Stomach (tissue), 4 donors: ENCODE data around the gene PLEKHJ1.

ENCODE experiments used
- EP300 ChIP-seq: sonication (generic); formaldehyde crosslinking; IDR thresholded peaks from one replicate; pipeline ENCODE4 v1.6.1; 2017; ENCODE audit warnings: antibody characterized with exemption
- POLR2A ChIP-seq, 4 donors: fragments of 450-650 bp; IDR thresholded peaks; one replicate each; pipeline ENCODE4 v1.6.1; 2016; ENCODE audit warnings: antibody characterized with exemption in 4 of 4, control low read depth in 2 of 4, mild to moderate bottlenecking in 1 of 4, moderate library complexity in 1 of 4
- POLR2AphosphoS5 ChIP-seq, 3 donors: sonication (generic); formaldehyde crosslinking; IDR thresholded peaks; one replicate each; pipeline ENCODE4 v1.6.1; 2016; ENCODE audit warnings: antibody characterized with exemption in 3 of 3
- TF ChIP-seq, protein P1 (sequence below), 7 experiments: fragments of 450-650 bp in 4 of 7; fragments of 200-600 bp in 3 of 7; sonication (generic) in 3 of 7; IDR thresholded peaks; one replicate each; pipeline ENCODE4 v1.5.1; 2016 to 2019; ENCODE audit warnings: antibody characterized with exemption in 7 of 7, control low read depth in 2 of 7, mild to moderate bottlenecking in 1 of 7

DNA sequence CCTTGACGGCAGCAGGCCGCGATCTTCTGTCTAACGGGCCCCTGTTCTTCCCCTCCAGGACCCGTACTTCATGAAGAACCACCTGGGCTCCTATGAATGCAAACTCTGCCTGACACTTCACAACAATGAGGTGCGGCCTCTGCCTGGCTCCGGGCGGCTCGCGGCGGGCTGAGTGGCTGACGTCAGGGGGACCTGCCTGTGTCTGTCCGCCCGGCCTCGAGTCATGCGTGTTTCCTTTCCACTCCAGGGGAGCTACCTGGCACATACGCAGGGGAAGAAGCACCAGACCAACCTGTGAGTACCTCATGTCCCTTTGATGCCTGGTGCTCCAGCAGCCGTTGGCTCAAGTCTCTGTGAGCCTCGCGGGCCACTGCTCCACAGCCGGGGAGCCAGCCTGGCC lies 8.4 kb upstream of the PLEKHJ1 start:
- TF ChIP-seq POLR2AphosphoS5 (IDR thresholded peaks at IDR 0.05) (no peak), POLR2A (IDR thresholded peaks at IDR 0.05) (no peak), EP300 (no peak)
- TF ChIP-seq, protein P1, sequence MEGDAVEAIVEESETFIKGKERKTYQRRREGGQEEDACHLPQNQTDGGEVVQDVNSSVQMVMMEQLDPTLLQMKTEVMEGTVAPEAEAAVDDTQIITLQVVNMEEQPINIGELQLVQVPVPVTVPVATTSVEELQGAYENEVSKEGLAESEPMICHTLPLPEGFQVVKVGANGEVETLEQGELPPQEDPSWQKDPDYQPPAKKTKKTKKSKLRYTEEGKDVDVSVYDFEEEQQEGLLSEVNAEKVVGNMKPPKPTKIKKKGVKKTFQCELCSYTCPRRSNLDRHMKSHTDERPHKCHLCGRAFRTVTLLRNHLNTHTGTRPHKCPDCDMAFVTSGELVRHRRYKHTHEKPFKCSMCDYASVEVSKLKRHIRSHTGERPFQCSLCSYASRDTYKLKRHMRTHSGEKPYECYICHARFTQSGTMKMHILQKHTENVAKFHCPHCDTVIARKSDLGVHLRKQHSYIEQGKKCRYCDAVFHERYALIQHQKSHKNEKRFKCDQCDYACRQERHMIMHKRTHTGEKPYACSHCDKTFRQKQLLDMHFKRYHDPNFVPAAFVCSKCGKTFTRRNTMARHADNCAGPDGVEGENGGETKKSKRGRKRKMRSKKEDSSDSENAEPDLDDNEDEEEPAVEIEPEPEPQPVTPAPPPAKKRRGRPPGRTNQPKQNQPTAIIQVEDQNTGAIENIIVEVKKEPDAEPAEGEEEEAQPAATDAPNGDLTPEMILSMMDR (IDR thresholded peaks at IDR 0.05): no peak
